Measurements from ENCODE around the gene TRPM3. TPM values are rescaled to one million over a fixed set of nuclear protein-coding genes. Genes with fewer than 3 reads are reported as not detected.

TRPM3 gene
- total RNA-seq, 1 experiment from 2014 or later: not detected

DNA sequence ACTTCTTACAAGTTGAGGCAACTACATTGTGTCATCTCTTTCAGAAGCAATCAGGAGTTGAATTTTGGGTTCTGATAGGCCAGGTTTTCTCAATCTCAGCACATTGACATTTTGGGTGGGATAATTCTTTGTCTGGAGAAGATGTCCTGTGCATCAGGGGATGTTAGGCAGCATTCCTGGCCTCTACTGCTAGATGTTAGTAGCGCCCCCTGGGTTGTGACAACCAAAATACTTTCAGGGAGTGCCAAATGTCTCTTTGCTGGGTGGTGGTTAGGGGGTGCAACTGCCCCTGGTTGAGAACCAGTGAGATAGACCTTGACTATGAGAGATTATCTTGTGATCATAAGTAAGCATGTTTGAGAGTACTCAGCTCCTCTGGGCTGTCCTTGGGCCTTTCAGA, 542.7 kb downstream of the TRPM3 start:
- H3K9me3 Mint-ChIP-seq (ENCODE audit: low read depth, unreplicated experiment): peaks cover 3% of the 10 kb centered on the region
- no peaks in the 10 kb centered on the region for H3K36me3 Mint-ChIP-seq (ENCODE audit: insufficient read depth, unreplicated experiment)
- peaks cover 14% of the 10 kb centered on the region for H3K27me3 Mint-ChIP-seq (ENCODE audit: unreplicated experiment)
- no peak for TF ChIP-seq CTCF (IDR thresholded peaks at IDR 0.05; ENCODE audit: unreplicated experiment)
- no peak overlapping the region for H3K27ac Mint-ChIP-seq (ENCODE audit: unreplicated experiment)
- DNase-seq: no peak
- CTCF ChIA-PET: no interaction called here
- no TSS peak for BruUV-seq (replicated peaks)
- no peak overlapping the region for H3K4me3 Mint-ChIP-seq (ENCODE audit: low read depth, unreplicated experiment)
- peaks cover 19% of the 10 kb centered on the region for H3K4me1 Mint-ChIP-seq (ENCODE audit: low read depth, unreplicated experiment)
- intact Hi-C loops (cut with micrococcal nuclease; ENCODE audit: unreplicated experiment): no loop called here

DNA sequence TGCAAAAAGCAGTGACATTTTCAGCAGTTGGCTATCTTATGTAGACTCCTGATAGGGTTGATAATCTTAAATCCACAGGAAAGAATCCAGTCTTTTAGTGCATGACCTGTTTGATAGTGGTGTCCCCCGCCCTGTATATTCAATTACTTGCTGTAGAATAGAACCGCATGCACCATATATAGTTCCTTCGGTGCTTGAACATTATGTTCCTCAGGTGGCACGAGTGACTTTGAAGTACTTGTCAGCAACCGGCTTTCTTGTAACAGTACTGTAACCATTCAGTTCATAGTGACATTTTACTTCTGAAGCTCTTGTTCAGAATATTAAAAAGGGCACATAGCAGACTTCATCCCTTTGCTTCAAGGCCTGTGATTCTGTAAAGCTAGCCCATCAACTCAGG, 543.8 kb downstream of the TRPM3 start:
- no peak overlapping the region for H3K27ac Mint-ChIP-seq (ENCODE audit: unreplicated experiment)
- no peak overlapping the region for H3K4me3 Mint-ChIP-seq (ENCODE audit: low read depth, unreplicated experiment)
- H3K36me3 Mint-ChIP-seq (ENCODE audit: insufficient read depth, unreplicated experiment): no peaks in the 10 kb centered on the region
- no TSS peak for BruUV-seq (replicated peaks)
- H3K27me3 Mint-ChIP-seq (ENCODE audit: unreplicated experiment): peaks cover 14% of the 10 kb centered on the region
- TF ChIP-seq CTCF (IDR thresholded peaks at IDR 0.05; ENCODE audit: unreplicated experiment): no peak
- intact Hi-C loops (cut with micrococcal nuclease; ENCODE audit: unreplicated experiment): no loop called here
- no peak for DNase-seq
- H3K9me3 Mint-ChIP-seq (ENCODE audit: low read depth, unreplicated experiment): peaks cover 3% of the 10 kb centered on the region
- H3K4me1 Mint-ChIP-seq (ENCODE audit: low read depth, unreplicated experiment): peaks cover 19% of the 10 kb centered on the region
- CTCF ChIA-PET: no interaction called here

DNA sequence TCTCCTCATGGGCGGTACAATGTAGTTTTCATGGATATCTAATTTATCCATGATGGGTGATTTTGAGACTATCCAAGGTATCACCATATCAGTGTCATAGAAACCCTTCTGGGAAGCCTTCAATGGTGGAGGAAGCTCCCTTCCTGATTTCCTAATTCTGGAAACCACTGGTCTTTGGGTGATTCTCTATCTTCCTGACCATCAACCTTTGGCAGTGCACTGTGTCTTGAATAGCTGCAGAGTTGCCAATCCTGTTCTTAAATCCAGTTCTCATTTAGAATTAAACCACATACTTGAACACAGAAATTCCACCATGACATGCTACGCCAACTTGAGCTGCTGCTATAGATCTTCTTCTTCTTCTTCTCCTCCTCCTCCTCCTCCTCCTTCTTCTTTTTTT, 545.3 kb downstream of the TRPM3 start:
- Mint-ChIP-seq H3K27me3 (ENCODE audit: unreplicated experiment) (peaks cover 14% of the 10 kb centered on the region), H3K4me1 (ENCODE audit: low read depth, unreplicated experiment) (peaks cover 19% of the 10 kb centered on the region), H3K27ac (ENCODE audit: unreplicated experiment) (no peak overlapping the region), H3K36me3 (ENCODE audit: insufficient read depth, unreplicated experiment) (no peaks in the 10 kb centered on the region), H3K9me3 (ENCODE audit: low read depth, unreplicated experiment) (peaks cover 3% of the 10 kb centered on the region), H3K4me3 (ENCODE audit: low read depth, unreplicated experiment) (no peak overlapping the region)
- CTCF ChIA-PET: no interaction called here
- no peak for TF ChIP-seq CTCF (IDR thresholded peaks at IDR 0.05; ENCODE audit: unreplicated experiment)
- no TSS peak for BruUV-seq (replicated peaks)
- intact Hi-C loops (cut with micrococcal nuclease; ENCODE audit: unreplicated experiment): no loop called here
- no peak for DNase-seq

GRCh38 chr9:70574151-70574837, 547.1 kb downstream of the TRPM3 start:
- CTCF ChIA-PET: interaction anchor here (0.7 kb wide), 1 partner anchor 28 kb away, joined by 3 read pairs; no protein-coding TSS in a partner anchor
- Mint-ChIP-seq H3K4me3 (ENCODE audit: low read depth, unreplicated experiment) (no peak overlapping the region), H3K36me3 (ENCODE audit: insufficient read depth, unreplicated experiment) (no peaks in the 10 kb centered on the region), H3K4me1 (ENCODE audit: low read depth, unreplicated experiment) (peaks cover 19% of the 10 kb centered on the region), H3K27ac (ENCODE audit: unreplicated experiment) (no peak overlapping the region), H3K27me3 (ENCODE audit: unreplicated experiment) (no peaks in the 10 kb centered on the region), H3K9me3 (ENCODE audit: low read depth, unreplicated experiment) (peaks cover 3% of the 10 kb centered on the region)
- no peak for TF ChIP-seq CTCF (IDR thresholded peaks at IDR 0.05; ENCODE audit: unreplicated experiment)
- intact Hi-C loops (cut with micrococcal nuclease; ENCODE audit: unreplicated experiment): no loop called here
- BruUV-seq (replicated peaks): no TSS peak
- DNase-seq: no peak
